GM23338 (cell line): Measurements from ENCODE around the gene OR52B6. TPM values are rescaled to one million over a fixed set of nuclear protein-coding genes. Genes with fewer than 3 reads are reported as not detected.

Experiments
- ATAC-seq: fragments of 200-7000 bp; cut with Tn5 transposase; 3 replicates; pipeline ENCODE4 v1.9.1; 2020
- DNase-seq: peaks from one replicate; pipeline ENCODE4 v3.0.0-alpha.2; 2015; ENCODE audit warnings: low spot score
- H2AFZ ChIP-seq: fragments of 200-600 bp; sonication (generic); 2 replicates; pipeline ENCODE4 v1.8.0; 2016; ENCODE audit warnings: antibody characterized with exemption, mild to moderate bottlenecking, moderate library complexity
- H3F3A ChIP-seq: fragments of 200-600 bp; sonication (generic); replicated peaks from 2 replicates; pipeline ENCODE4 v1.8.0; 2017; ENCODE audit warnings: antibody characterized with exemption, mixed run types, low read depth
- H3K27ac ChIP-seq: fragments of 200-600 bp; sonication (generic); 2 replicates; pipeline ENCODE4 v1.6.1; 2016; ENCODE audit warnings: low read depth
- H3K27me3 ChIP-seq: fragments of 200-600 bp; sonication (generic); 2 replicates; pipeline ENCODE4 v1.8.0; 2016; ENCODE audit warnings: mild to moderate bottlenecking, mixed run types, moderate library complexity; ENCODE audit not compliant: insufficient read depth
- H3K36me3 ChIP-seq: fragments of 200-600 bp; sonication (generic); 2 replicates; pipeline ENCODE4 v1.8.0; 2016; ENCODE audit warnings: mild to moderate bottlenecking; ENCODE audit not compliant: insufficient read depth
- H3K4me1 ChIP-seq: fragments of 200-600 bp; sonication (generic); 2 replicates; pipeline ENCODE4 v1.8.0; 2016; ENCODE audit warnings: mild to moderate bottlenecking, moderate library complexity; ENCODE audit not compliant: insufficient read depth
- H3K4me2 ChIP-seq: fragments of 200-600 bp; sonication (generic); 2 replicates; pipeline ENCODE4 v1.7.1; 2017; ENCODE audit warnings: mixed run types
- H3K4me3 ChIP-seq: fragments of 200-600 bp; sonication (generic); 2 replicates; pipeline ENCODE4 v1.6.1; 2016; ENCODE audit warnings: mixed run types
- H3K79me2 ChIP-seq: fragments of 200-600 bp; sonication (generic); replicated peaks from 2 replicates; pipeline ENCODE4 v1.8.0; 2017; ENCODE audit warnings: mild to moderate bottlenecking; ENCODE audit not compliant: insufficient read depth
- H3K9me2 ChIP-seq: fragments of 200-600 bp; sonication (generic); 2 replicates; pipeline ENCODE4 v1.8.0; 2017; ENCODE audit not compliant: insufficient read depth
- H4K20me1 ChIP-seq: fragments of 200-600 bp; sonication (generic); replicated peaks from 2 replicates; pipeline ENCODE4 v1.8.0; 2017; ENCODE audit warnings: mild to moderate bottlenecking; ENCODE audit not compliant: insufficient read depth
- H3K27ac Mint-ChIP-seq: 2 replicates; pipeline ENCODE4 v1.8.0; 2020; ENCODE audit warnings: inconsistent platforms, mild to moderate bottlenecking, moderate library complexity, mixed read lengths
- H3K27me3 Mint-ChIP-seq: 3 replicates; pipeline ENCODE4 v1.8.0; 2022; ENCODE audit warnings: low read depth, mild to moderate bottlenecking, moderate library complexity, mixed read lengths, inconsistent platforms; ENCODE audit not compliant: insufficient read depth, poor library complexity
- H3K36me3 Mint-ChIP-seq: 3 replicates; pipeline ENCODE4 v1.8.0; 2021; ENCODE audit warnings: low read depth, mild to moderate bottlenecking, inconsistent platforms, moderate library complexity, mixed read lengths
- H3K4me1 Mint-ChIP-seq: 3 replicates; pipeline ENCODE4 v1.8.0; 2020; ENCODE audit warnings: mild to moderate bottlenecking, inconsistent platforms, mixed read lengths
- H3K4me3 Mint-ChIP-seq: 3 replicates; pipeline ENCODE4 v1.8.0; 2021; ENCODE audit warnings: moderate library complexity, mild to moderate bottlenecking, inconsistent platforms, mixed read lengths
- H3K9me3 Mint-ChIP-seq: 3 replicates; pipeline ENCODE4 v1.8.0; 2020; ENCODE audit warnings: moderate library complexity, mild to moderate bottlenecking, inconsistent platforms, mixed read lengths
- CREB1 ChIP-seq: fragments of 250-450 bp; sonication (Bioruptor Pico); IDR thresholded peaks from 2 replicates; pipeline ENCODE4 v1.5.0; 2020; ENCODE audit warnings: low read depth, mild to moderate bottlenecking, moderate library complexity
- CTCF ChIP-seq, 2 experiments: fragments of 200-600 bp in 1 of 2; sonication (generic) in 1 of 2; conservative IDR thresholded peaks; 2 replicates each; pipeline versions ENCODE4 v1.5.1 to v1.6.1; 2016 to 2017; ENCODE audit warnings: antibody characterized with exemption in 2 of 2, low read depth in 2 of 2, mild to moderate bottlenecking in 2 of 2, moderate library complexity in 1 of 2
- EZH2 ChIP-seq: fragments of 200-600 bp; sonication (generic); IDR thresholded peaks from one replicate; pipeline ENCODE4 v1.8.0; 2017; ENCODE audit warnings: antibody characterized with exemption, mild to moderate bottlenecking, low read depth; ENCODE audit not compliant: unreplicated experiment
- EZH2phosphoT487 ChIP-seq: fragments of 200-600 bp; sonication (generic); IDR thresholded peaks from one replicate; pipeline ENCODE4 v1.8.1; 2018; ENCODE audit warnings: antibody characterized with exemption; ENCODE audit not compliant: unreplicated experiment
- JUNB ChIP-seq: IDR thresholded peaks from one replicate; pipeline ENCODE4 v1.6.1; 2016; ENCODE audit warnings: antibody characterized with exemption; ENCODE audit not compliant: unreplicated experiment
- NANOG ChIP-seq: IDR thresholded peaks from 2 replicates; pipeline ENCODE4 v1.6.1; 2016; ENCODE audit warnings: antibody characterized with exemption, borderline replicate concordance
- POLR2AphosphoS5 ChIP-seq: IDR thresholded peaks from 2 replicates; pipeline ENCODE4 v1.6.1; 2016; ENCODE audit warnings: antibody characterized with exemption, low read depth
- REST ChIP-seq: IDR thresholded peaks from one replicate; pipeline ENCODE4 v1.6.1; 2018; ENCODE audit warnings: antibody characterized with exemption; ENCODE audit not compliant: unreplicated experiment
- STAT1 ChIP-seq: IDR thresholded peaks from one replicate; pipeline ENCODE4 v1.6.1; 2016; ENCODE audit warnings: antibody characterized with exemption; ENCODE audit not compliant: unreplicated experiment
- ZNF114 ChIP-seq: fragments of 250-450 bp; sonication (Bioruptor Pico); IDR thresholded peaks from 2 replicates; pipeline ENCODE4 v1.5.0; 2020; ENCODE audit warnings: mild to moderate bottlenecking, moderate library complexity
- ZNF331 ChIP-seq: fragments of 250-450 bp; sonication (Bioruptor Pico); IDR thresholded peaks from 2 replicates; pipeline ENCODE4 v1.5.0; 2020; ENCODE audit warnings: low read depth, mild to moderate bottlenecking, moderate library complexity
- ZNF462 ChIP-seq: fragments of 250-450 bp; sonication (Bioruptor Pico); IDR thresholded peaks from 2 replicates; pipeline ENCODE4 v1.5.0; 2020; ENCODE audit warnings: mild to moderate bottlenecking, moderate library complexity
- polyA plus RNA-seq: library from polyadenylated mRNA; unstranded; fragments of >200 nt; fragmentation: Nextera tagmentation; extraction: Ambion mirVana; gene quantifications from 2 replicates; pipeline ENCODE4 v1.2.1, GENCODE V29; 2016
- total RNA-seq: library from RNA; depleted of rRNA; stranded (reverse); fragments of >200 nt; shearing (Covaris generic); gene quantifications from 2 replicates; pipeline ENCODE4 v1.2.3, GENCODE V29; 2014
- TF ChIP-seq, protein P1 (sequence below): IDR thresholded peaks from 2 replicates; pipeline ENCODE4 v1.6.1; 2016; ENCODE audit warnings: antibody characterized with exemption

OR52B6 gene
- total and polyA plus RNA-seq, 2 experiments from 2014 or later, result not detected

DNA sequence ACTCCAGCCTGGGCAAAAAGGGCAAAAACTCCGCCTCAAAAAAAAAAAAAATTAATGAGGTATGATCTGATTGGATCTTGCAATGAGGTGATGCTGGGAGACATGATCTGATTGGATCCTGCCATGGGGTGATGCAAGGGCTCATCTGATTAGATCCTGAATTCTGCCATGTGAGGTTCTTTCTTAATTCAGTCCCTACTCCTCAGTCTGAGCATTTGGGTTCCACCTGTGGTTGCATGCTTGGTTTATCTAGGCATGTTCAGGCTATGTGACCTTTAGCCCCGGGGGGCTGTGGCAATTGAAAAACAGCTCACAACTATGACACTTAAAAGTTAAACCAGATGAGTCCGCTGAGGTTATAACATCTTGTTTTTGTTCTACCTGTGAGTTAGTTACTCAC, 10.9 kb downstream of the OR52B6 start:
- Histone ChIP-seq H3F3A (no peaks in the 10 kb centered on the region), H3K9me2 (peaks cover 3% of the 10 kb centered on the region; the same call in 1 of the 2 replicates), H3K27me3 (no peaks in the 10 kb centered on the region), H3K79me2 (peaks cover 2% of the 10 kb centered on the region), H3K4me1 (0 out of 2 replicates have a peak, but pooled peaks cover 5% of the 10 kb centered on the region), H3K36me3 (no peaks in the 10 kb centered on the region), H4K20me1 (no peaks in the 10 kb centered on the region), H3K4me2 (no peak overlapping the region), H3K27ac (no peak overlapping the region), H3K4me3 (no peak overlapping the region), H2AFZ (no peak overlapping the region)
- H3K36me3 Mint-ChIP-seq, result peaks cover 9% of the 10 kb centered on the region
- H3K4me1 Mint-ChIP-seq, result peaks cover 8% of the 10 kb centered on the region; the same call in 2 of the 3 replicates
- TF ChIP-seq REST (no peak), EZH2phosphoT487 (no peak), POLR2AphosphoS5 (no peak), ZNF331 (CRISPR knock-in tag) (no peak), NANOG (no peak), CREB1 (CRISPR knock-in tag) (no peak), STAT1 (no peak), CTCF (conservative IDR thresholded peaks at IDR 0.05; ENCODE audit: low read depth in 2 of 2) (no peak), ZNF114 (CRISPR knock-in tag) (no peak), JUNB (no peak), ZNF462 (no peak), EZH2 (no peak)
- TF ChIP-seq, protein P1, sequence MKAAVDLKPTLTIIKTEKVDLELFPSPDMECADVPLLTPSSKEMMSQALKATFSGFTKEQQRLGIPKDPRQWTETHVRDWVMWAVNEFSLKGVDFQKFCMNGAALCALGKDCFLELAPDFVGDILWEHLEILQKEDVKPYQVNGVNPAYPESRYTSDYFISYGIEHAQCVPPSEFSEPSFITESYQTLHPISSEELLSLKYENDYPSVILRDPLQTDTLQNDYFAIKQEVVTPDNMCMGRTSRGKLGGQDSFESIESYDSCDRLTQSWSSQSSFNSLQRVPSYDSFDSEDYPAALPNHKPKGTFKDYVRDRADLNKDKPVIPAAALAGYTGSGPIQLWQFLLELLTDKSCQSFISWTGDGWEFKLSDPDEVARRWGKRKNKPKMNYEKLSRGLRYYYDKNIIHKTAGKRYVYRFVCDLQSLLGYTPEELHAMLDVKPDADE, result no peak
- H3K27me3 Mint-ChIP-seq, result peaks cover 7% of the 10 kb centered on the region
- H3K27ac Mint-ChIP-seq, result peak overlapping the region; percentile 74
- peaks cover 5% of the 10 kb centered on the region for H3K9me3 Mint-ChIP-seq
- no peak for DNase-seq
- ATAC-seq, result no peak
- no peak overlapping the region for H3K4me3 Mint-ChIP-seq
